AG04449 (cell line): Measurements from ENCODE around the gene EPHA5.
"Not testable (repeated sequence)": the region's sequence is repeated elsewhere in the genome, so short reads cannot be mapped to it uniquely, and the experiment has no call there.

Experiments used
- CTCF ChIA-PET: fragments of 350-600 bp; formaldehyde crosslinking; extraction: SDS; loops from one replicate; lab custom pipeline; 2021; ENCODE audit warnings: antibody characterized with exemption; lab: Yijun Ruan, JAX
- POLR2A ChIA-PET: fragments of 400-600, 350-600 bp; formaldehyde crosslinking; extraction: SDS; loops from one replicate; lab custom pipeline; 2020; ENCODE audit warnings: antibody characterized with exemption, inconsistent platforms; lab: Yijun Ruan, JAX
- DNase-seq: peaks from one replicate; pipeline ENCODE4 v3.0.0-alpha.2; 2010; ENCODE audit warnings: low read depth, low spot score
- H3K4me3 ChIP-seq: 2 replicates; pipeline ENCODE4 v1.5.1; 2011; ENCODE audit warnings: low read depth, mild to moderate bottlenecking, control low read depth, low read length
- TF ChIP-seq, protein P1 (sequence below): IDR thresholded peaks from one replicate; pipeline ENCODE4 v1.5.1; 2011; ENCODE audit warnings: mild to moderate bottlenecking, moderate library complexity, low read length, control low read depth, inconsistent platforms; ENCODE audit not compliant: insufficient read depth; ENCODE audit errors: missing control alignments

EPHA5 gene

GRCh38 chr4:65316534-65316933 is 353.8 kb downstream of the EPHA5 start:
- TF ChIP-seq, protein P1, sequence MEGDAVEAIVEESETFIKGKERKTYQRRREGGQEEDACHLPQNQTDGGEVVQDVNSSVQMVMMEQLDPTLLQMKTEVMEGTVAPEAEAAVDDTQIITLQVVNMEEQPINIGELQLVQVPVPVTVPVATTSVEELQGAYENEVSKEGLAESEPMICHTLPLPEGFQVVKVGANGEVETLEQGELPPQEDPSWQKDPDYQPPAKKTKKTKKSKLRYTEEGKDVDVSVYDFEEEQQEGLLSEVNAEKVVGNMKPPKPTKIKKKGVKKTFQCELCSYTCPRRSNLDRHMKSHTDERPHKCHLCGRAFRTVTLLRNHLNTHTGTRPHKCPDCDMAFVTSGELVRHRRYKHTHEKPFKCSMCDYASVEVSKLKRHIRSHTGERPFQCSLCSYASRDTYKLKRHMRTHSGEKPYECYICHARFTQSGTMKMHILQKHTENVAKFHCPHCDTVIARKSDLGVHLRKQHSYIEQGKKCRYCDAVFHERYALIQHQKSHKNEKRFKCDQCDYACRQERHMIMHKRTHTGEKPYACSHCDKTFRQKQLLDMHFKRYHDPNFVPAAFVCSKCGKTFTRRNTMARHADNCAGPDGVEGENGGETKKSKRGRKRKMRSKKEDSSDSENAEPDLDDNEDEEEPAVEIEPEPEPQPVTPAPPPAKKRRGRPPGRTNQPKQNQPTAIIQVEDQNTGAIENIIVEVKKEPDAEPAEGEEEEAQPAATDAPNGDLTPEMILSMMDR: no peak
- ChIA-PET POLR2A (no interaction called here), CTCF (no interaction called here)
- no peak overlapping the region for H3K4me3 ChIP-seq
- DNase-seq: no peak

- CTCF ChIA-PET: no interaction called here
- TF ChIP-seq, protein P1: no peak
- H3K4me3 ChIP-seq: no peak overlapping the region
- no peak for DNase-seq
- POLR2A ChIA-PET: no interaction called here
These were observed 359.2 kb downstream of the EPHA5 start for GRCh38 chr4:65311120-65311519.

DNA sequence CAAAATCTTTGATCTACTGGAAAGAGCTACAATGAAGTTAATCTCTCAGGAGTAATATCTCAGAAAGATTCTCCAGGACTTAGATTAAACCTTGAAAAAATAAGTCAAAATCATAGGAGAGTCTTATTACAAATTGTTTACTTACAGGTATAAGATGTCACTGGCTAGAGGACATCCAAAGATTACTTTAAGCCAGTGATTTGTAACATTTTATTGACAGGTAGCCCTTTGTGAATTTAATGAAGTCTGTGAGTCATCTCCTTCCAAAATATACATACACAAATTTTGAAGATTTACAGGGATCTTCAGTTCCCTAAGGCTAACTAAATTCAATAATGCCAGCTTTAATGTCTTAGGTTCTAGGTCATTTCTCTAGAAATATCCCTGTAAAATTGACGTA is 359.7 kb downstream of the EPHA5 start:
- TF ChIP-seq, protein P1: no peak
- ChIA-PET CTCF (no interaction called here), POLR2A (no interaction called here)

GRCh38 chr4:65308626-65309025 is 361.7 kb downstream of the EPHA5 start:
- CTCF ChIA-PET, DNase-seq, H3K4me3 ChIP-seq, POLR2A ChIA-PET: not testable (repeated sequence)

More for the DNA sequence above, 359.7 kb downstream of the EPHA5 start:
- DNase-seq: no peak
- no peak overlapping the region for H3K4me3 ChIP-seq

DNA sequence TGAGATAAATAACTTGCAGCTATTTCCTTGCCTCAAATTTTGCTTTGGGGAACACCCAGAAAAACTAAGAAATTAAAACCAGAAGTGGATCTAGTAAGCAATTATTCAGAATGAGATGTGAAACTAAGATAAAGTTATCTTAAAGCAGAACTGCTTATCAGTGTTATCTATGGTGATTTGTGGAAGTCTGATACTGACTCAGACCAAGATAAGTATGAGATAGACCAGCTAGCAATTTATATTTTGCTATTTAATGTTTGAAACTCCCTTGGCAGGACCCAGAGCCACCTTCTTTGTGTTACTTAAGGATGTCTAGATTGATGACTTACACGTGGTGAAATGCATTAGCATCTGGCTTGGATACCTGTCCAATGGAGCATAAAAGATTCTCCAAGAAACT is 368.1 kb downstream of the EPHA5 start:
- DNase-seq: no peak
- TF ChIP-seq, protein P1: no peak
- POLR2A ChIA-PET: no interaction called here
- CTCF ChIA-PET: no interaction called here
- no peak overlapping the region for H3K4me3 ChIP-seq

DNA sequence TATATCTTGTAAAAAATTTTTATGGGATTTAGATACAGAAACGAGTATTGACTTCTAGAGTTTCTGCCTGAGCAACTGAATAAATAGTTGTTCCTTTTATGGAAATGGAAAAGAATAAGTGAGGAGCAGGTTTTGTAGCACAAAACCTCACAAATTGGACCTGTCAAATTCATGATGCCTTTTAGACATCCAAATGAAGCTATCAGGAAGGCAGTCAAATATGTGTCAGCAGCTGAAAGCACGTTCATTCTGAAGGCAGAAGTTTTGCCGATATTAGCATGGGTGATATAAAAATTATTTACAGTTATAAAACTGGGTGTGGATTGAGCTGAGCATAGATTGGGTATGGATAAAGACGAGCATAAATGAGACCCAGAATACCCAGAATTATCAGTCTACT is 374.0 kb downstream of the EPHA5 start:
- TF ChIP-seq, protein P1: no peak
- POLR2A ChIA-PET: no interaction called here
- no peak for DNase-seq
- no peak overlapping the region for H3K4me3 ChIP-seq
- CTCF ChIA-PET: no interaction called here

DNA sequence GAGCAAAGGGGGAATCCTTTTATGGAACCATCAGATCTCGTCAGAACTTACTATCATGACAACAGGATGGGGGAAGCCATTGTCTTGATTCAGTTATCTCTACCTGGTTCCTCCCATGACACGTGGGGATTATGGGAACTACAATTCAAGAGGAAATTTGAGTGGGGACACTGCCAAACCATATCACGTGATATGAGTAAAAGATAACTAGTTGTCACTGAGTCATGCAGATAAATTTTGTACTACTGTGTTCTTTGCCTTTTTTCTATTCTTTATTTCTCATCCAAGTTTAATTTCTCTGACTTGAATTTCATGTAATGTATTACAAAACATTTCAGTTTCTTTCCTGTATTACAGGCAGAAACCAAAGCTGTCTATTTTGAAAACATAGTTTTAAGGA is 383.2 kb downstream of the EPHA5 start:
- ChIA-PET POLR2A (no interaction called here), CTCF (no interaction called here)
- H3K4me3 ChIP-seq: no peak overlapping the region
- DNase-seq: no peak
- TF ChIP-seq, protein P1: no peak
